ENCODE results near the gene CPSF4. TPM values are rescaled to one million over a fixed set of nuclear protein-coding genes. Genes with fewer than 3 reads are reported as not detected.

CPSF4 gene
- total RNA-seq = 27.9 and 49.3 TPM in 2 replicates

GRCh38 chr7:99438573-99439480, at the start of gene CPSF4, which contains the start of gene PTCD1:
TSS of gene CPSF4 (plus strand) at chr7:99438943. CDS start at chr7:99439083, 140 bp downstream.
TSS of gene PTCD1 (minus strand) at chr7:99438798. CDS start at chr7:99435242, 3,556 bp downstream.

GRCh38 chr7:99408379-99409191, 30.2 kb upstream of the CPSF4 start, which contains the start of the genes BUD31 and PDAP1:
TSS of gene BUD31 (plus strand) at chr7:99408969. CDS start at chr7:99411093, 2,124 bp downstream.
TSS of gene PDAP1 (minus strand) at chr7:99408597. CDS start at chr7:99408548, 49 bp downstream.

GRCh38 chr7:99472561-99473314, 34.0 kb downstream of the CPSF4 start, which contains the start of gene ZNF789:
TSS of gene ZNF789 (plus strand) at chr7:99472890. CDS start at chr7:99476457, 3,567 bp downstream.

GRCh38 chr7:99499721-99500636, 61.2 kb downstream of the CPSF4 start, which contains the start of gene ZNF394:
TSS of gene ZNF394 (minus strand) at chr7:99500281. CDS start at chr7:99500093, 188 bp downstream.

GRCh38 chr7:99504603-99505323, 66.0 kb downstream of the CPSF4 start, which contains the start of gene ZKSCAN5:
TSS of gene ZKSCAN5 (plus strand) at chr7:99504662. CDS start at chr7:99506045, 1,383 bp downstream.

Other genes with a start within 250 kb of the CPSF4 start
- gene KPNA7, start 230.8 kb upstream of the CPSF4 start, total RNA-seq = not detected in 2 replicates
- gene MYH16, start 166.1 kb upstream of the CPSF4 start, total RNA-seq = not detected in 2 replicates
- 298 and 410 TPM in 2 replicates for gene ARPC1A, start 113.0 kb upstream of the CPSF4 start, total RNA-seq
- gene ARPC1B, start 64.2 kb upstream of the CPSF4 start, total RNA-seq = 567 and 592 TPM in 2 replicates
- 46.3 and 119 TPM in 2 replicates for gene PDAP1, start 30.3 kb upstream of the CPSF4 start, total RNA-seq
- gene BUD31, start 30.0 kb upstream of the CPSF4 start, total RNA-seq = 79.9 and 101 TPM in 2 replicates
- gene PTCD1, start 145 bp upstream of the CPSF4 start, total RNA-seq = 6.8 and 12.2 TPM in 2 replicates
- gene ATP5MF, start 27.2 kb downstream of the CPSF4 start, total RNA-seq = 320 and 523 TPM in 2 replicates
- gene ZNF789, start 33.9 kb downstream of the CPSF4 start, total RNA-seq = 4.6 and 9.0 TPM in 2 replicates
- 25.8 and 30.0 TPM in 2 replicates for gene ZNF394, start 61.3 kb downstream of the CPSF4 start, total RNA-seq
- gene ZKSCAN5, start 65.7 kb downstream of the CPSF4 start, total RNA-seq = 12.2 and 12.4 TPM in 2 replicates
- gene FAM200A, start 113.2 kb downstream of the CPSF4 start, total RNA-seq = 10.8 and 11.3 TPM in 2 replicates
- gene ZNF655, start 119.7 kb downstream of the CPSF4 start, total RNA-seq = 69.0 and 79.3 TPM in 2 replicates
- 0.29 and 0.50 TPM in 2 replicates for gene TMEM225B, start 159.3 kb downstream of the CPSF4 start, total RNA-seq
- gene ZSCAN25, start 178.0 kb downstream of the CPSF4 start, total RNA-seq = 10.3 and 10.8 TPM in 2 replicates
- gene CYP3A5, start 241.1 kb downstream of the CPSF4 start, total RNA-seq = 0.17 and 0.44 TPM in 2 replicates